A673 (cell line): ENCODE results near the gene PIAS4. TPM values are rescaled to one million over a fixed set of nuclear protein-coding genes. Genes with fewer than 3 reads are reported as not detected.
"Not testable (repeated sequence)": the region's sequence is repeated elsewhere in the genome, so short reads cannot be mapped to it uniquely, and the experiment has no call there.

ENCODE experiments used
- BruUV-seq: library from RNA; stranded (reverse); fragments of 400-500 nt; replicated peaks from 2 replicates; lab custom pipeline; 2021; lab: Mats Ljungman, UMichigan
- CTCF ChIA-PET: fragments of 300-600 bp; sonication (Branson Sonifier 250); formaldehyde crosslinking; loops from one replicate; lab custom pipeline; 2022; ENCODE audit warnings: antibody characterized with exemption; lab: Charles Lee
- POLR2A ChIA-PET: fragments of 300-600 bp; sonication (Branson Sonifier 250); formaldehyde crosslinking; loops from one replicate; lab custom pipeline; 2022; ENCODE audit warnings: antibody characterized with exemption; ENCODE audit not compliant: low non-redundant PET; lab: Charles Lee
- DNase-seq: peaks from one replicate; pipeline ENCODE4 v3.0.0-alpha.2; 2015; ENCODE audit warnings: low spot score
- H3K27ac ChIP-seq: fragments of 200-600 bp; sonication (generic); 2 replicates; pipeline ENCODE4 v1.5.1; 2016; ENCODE audit warnings: mixed run types, low read depth, mild to moderate bottlenecking, mixed read lengths, antibody characterized with exemption, low read length; ENCODE audit not compliant: poor library complexity, severe bottlenecking
- H3K27me3 ChIP-seq: fragments of 200-600 bp; sonication (generic); replicated peaks from 2 replicates; pipeline ENCODE4 v1.6.1; 2017; ENCODE audit warnings: mixed run types, low read depth, mild to moderate bottlenecking, mixed read lengths, antibody characterized with exemption, low read length; ENCODE audit not compliant: insufficient read depth, poor library complexity
- H3K36me3 ChIP-seq: fragments of 200-600 bp; sonication (generic); 2 replicates; pipeline ENCODE4 v1.6.1; 2016; ENCODE audit warnings: mixed run types, mild to moderate bottlenecking, mixed read lengths, antibody characterized with exemption, low read length; ENCODE audit not compliant: insufficient read depth, poor library complexity, severe bottlenecking
- H3K4me1 ChIP-seq: fragments of 200-600 bp; sonication (generic); 2 replicates; pipeline ENCODE4 v1.6.1; 2017; ENCODE audit warnings: mixed run types, mild to moderate bottlenecking, mixed read lengths, antibody characterized with exemption, low read length; ENCODE audit not compliant: insufficient read depth, poor library complexity, severe bottlenecking
- H3K4me3 ChIP-seq: fragments of 200-600 bp; sonication (generic); 2 replicates; pipeline ENCODE4 v1.5.1; 2016; ENCODE audit warnings: low read depth, mixed run types, mild to moderate bottlenecking, mixed read lengths, low read length; ENCODE audit not compliant: poor library complexity, severe bottlenecking
- H3K9me3 ChIP-seq: fragments of 200-600 bp; sonication (generic); 2 replicates; pipeline ENCODE4 v1.6.1; 2016; ENCODE audit warnings: mixed run types, low read depth, mild to moderate bottlenecking, mixed read lengths, antibody characterized with exemption, low read length; ENCODE audit not compliant: poor library complexity, severe bottlenecking
- CTCF ChIP-seq: fragments of 300-800, 200-600 bp; sonication (generic); conservative IDR thresholded peaks from 2 replicates; pipeline ENCODE4 v1.5.1; 2017; ENCODE audit warnings: low read depth, mild to moderate bottlenecking, antibody characterized with exemption, low read length, moderate library complexity, mixed read lengths
- EZH2 ChIP-seq: fragments of 200-600 bp; sonication (generic); IDR thresholded peaks from 2 replicates; pipeline ENCODE4 v1.6.1; 2017; ENCODE audit warnings: borderline replicate concordance, low read depth, mild to moderate bottlenecking, mixed read lengths, antibody characterized with exemption, low read length; ENCODE audit not compliant: poor library complexity, severe bottlenecking
- intact Hi-C: fragments of 100-400 bp; cut with micrococcal nuclease; formaldehyde crosslinking; loops from one replicate; pipeline ENCODE4 v1.10.0; 2022; ENCODE audit not compliant: unreplicated experiment
- total RNA-seq: library from RNA; stranded (reverse); gene quantifications from 2 replicates; pipeline ENCODE4 v1.2.3, GENCODE V29; 2021

Gene PIAS4
- total RNA-seq, 1 experiment from 2014 or later = 59.1 TPM

GRCh38 chr19:4010808-4011110 lies 3.2 kb downstream of the PIAS4 start:
- intact Hi-C loops = no loop called here
- no peak overlapping the region for H3K4me3 ChIP-seq
- no peaks in the 10 kb centered on the region for H3K27me3 ChIP-seq
- POLR2A ChIA-PET = no interaction called here
- no peak for DNase-seq
- H3K27ac ChIP-seq = no peak overlapping the region
- H3K9me3 ChIP-seq = no peaks in the 10 kb centered on the region
- peaks cover 9% of the 10 kb centered on the region for H3K4me1 ChIP-seq
- TF ChIP-seq EZH2 = no peak
- no peak for TF ChIP-seq CTCF
- CTCF ChIA-PET = no interaction called here
- H3K36me3 ChIP-seq = peaks cover 27% of the 10 kb centered on the region
- BruUV-seq = no TSS peak

GRCh38 chr19:4011430-4011829 lies 3.9 kb downstream of the PIAS4 start:
- H3K27me3 ChIP-seq, CTCF ChIA-PET, POLR2A ChIA-PET, DNase-seq, BruUV-seq, H3K27ac ChIP-seq, H3K4me1 ChIP-seq, H3K9me3 ChIP-seq, intact Hi-C loops, H3K4me3 ChIP-seq: not testable (repeated sequence)
- peaks cover 27% of the 10 kb centered on the region for H3K36me3 ChIP-seq

GRCh38 chr19:4012092-4012974 lies 4.8 kb downstream of the PIAS4 start:
- H3K36me3 ChIP-seq = peaks cover 27% of the 10 kb centered on the region
- ChIA-PET POLR2A (no interaction called here), CTCF (no interaction called here)
- TF ChIP-seq EZH2 = no peak
- no peak for TF ChIP-seq CTCF
- no TSS peak for BruUV-seq
- H3K27ac ChIP-seq = no peak overlapping the region
- no peak overlapping the region for H3K4me3 ChIP-seq
- peaks cover 9% of the 10 kb centered on the region for H3K4me1 ChIP-seq
- H3K9me3 ChIP-seq = no peaks in the 10 kb centered on the region
- DNase-seq = no peak
- no peaks in the 10 kb centered on the region for H3K27me3 ChIP-seq
- intact Hi-C loops = no loop called here
